ENCODE measurements around the gene TBCD.
"Not testable (repeated sequence)": the region's sequence is repeated elsewhere in the genome, so short reads cannot be mapped to it uniquely, and the experiment has no call there.

The TBCD gene

DNA sequence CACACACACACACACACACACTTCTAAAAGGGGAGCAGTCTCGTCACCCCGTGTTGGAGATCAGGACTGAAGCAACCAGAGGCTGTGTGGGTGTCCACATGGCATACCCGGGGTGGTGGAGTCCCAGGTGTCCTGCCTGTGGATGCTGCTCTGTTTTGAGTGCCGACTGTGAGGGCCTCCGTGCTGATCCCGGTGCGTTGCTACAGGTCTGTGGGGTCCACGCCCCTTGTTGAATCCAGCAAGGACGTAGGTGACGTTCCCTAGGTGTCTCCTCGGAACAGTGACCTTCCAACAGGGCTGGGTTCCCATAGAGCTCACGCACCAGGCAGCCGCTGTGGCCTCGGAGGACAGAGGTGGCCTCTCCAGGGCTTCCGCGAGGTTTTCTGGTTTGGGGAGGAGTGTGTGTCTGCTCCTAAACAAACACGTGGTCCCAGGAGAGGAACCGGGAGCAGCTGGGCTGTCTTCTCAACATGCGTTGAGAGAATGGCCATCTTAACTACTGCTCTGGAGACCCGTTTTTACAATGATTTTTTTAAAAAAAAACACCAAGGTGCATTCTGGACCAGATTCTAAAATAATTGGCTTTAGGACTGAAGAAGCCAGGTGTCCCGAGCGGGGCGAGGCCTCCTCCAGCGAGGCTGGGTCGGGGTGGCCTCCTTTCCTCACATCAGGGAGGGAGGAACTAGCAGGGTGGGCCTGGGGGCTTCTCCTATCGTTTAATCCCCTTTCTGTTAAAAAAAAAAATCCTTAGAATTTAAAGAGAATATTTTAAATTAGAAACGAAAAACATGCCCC lies 188.6 kb downstream of the TBCD start:
- DNase-seq (ENCODE audit: low read depth), result no peak

DNA sequence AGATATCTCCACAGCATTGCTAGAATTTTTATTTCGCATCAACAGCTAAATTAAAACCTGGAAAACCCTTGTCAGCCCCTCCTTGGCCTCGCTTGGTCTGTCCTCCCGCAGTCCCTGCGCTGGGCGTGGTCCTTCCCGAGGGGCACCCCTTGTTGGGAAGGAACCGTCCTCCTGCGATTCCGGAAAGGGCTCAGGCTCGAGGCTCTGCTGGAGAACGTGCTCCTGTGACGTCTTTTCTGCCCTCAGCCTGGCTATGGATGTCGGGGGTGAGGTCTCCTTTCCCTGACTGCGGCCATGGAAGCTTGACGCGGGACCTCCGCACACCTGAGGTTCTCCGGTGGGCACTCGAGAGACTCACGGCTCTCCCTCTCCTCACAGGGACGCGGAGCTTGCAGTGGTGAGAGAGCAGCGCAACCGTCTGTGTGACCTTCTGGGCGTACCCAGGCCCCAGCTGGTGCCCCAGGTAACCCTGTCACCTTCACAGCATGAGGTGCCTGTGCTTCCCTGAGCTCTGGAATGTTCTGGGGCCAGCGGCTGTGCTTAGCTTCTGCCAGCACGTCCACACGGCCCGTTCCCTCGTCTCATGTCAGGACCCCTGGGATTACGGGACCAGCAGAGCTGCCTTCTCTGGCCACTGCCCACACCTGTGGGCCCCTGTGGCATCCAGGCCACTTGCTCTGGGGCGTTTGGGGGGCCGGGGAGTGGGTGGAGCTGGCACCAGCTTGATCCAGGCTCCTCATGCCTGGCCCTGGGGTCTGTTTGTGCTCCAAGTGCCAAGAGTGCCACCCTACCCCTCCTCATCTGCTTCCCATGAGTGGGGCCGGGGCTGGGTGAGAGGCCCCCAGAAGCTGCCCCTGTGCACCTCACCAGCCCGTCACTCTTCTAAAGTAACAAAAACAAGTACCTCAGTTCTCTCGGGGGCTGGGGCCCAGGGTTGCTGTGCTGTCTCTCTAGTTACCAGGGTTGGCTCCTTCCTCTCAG lies 189.4 kb downstream of the TBCD start:
- no peak for DNase-seq (ENCODE audit: low read depth)

DNA sequence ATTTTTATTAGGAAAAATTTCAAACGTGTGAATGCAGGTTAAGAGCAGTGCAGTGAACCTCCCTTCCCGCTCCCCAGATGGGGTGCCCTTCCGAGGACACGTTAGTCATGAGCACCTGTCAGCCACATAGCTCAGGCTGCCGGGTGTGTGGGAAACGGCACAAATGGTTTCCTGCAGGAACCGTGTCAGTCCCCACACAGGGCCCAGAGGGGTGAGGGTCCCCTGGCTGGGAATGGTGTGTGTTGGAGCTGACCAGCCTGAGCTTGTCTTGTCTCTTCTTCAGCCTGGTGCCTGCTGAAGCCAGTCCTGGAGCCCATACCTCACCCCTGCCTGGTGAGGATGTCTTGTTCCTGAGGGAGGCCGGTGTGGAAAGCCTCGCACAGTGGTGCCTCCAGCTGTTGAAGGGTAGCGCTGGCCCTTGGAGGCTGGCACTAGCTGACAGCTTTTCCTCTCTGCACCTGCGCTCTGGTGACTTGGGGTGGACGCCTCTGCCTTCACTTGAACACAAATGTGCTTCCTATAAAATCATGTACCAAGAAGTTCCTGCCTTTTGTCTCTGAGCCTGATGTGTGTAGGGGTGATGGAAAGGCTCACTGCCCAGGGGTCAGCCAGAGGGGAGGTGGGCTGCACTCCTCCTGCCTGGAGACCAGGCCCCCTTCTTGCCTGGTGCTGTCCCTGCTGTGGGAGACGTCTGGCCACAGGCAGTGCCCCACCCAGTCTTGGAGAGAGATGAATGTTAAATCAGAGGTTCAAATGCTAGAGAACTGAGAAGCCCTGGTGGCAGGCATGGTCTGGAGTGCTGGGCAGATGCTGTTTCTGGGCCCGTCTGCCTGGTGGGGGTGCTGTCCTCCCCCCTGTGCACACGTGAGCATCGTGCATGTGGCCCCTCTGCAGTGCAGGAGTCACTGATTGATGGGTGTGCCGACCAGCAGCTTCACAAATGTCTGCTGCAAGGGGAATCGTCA lies 190.6 kb downstream of the TBCD start:
- DNase-seq (ENCODE audit: low read depth), result no peak

DNA sequence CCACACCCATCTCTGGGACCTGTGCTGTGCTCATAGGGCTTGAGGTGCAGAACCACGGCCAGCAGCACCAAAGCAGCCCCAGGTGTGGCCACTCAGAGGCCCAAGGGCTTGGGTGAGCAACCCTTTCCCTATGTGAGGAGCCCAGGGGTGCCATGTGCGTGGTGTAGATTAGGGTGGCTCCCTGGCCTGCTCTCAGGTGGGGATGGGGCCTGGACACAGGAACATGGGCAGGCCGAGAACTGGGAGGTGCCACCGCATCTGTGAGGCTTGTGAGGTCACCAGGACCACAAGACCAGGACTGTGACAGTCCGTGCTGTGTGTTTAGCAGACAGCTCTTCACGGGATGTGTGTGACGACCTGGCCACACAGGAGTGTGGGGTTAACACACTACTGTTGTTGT lies 191.5 kb downstream of the TBCD start:
- DNase-seq (ENCODE audit: low read depth), result no peak

DNA sequence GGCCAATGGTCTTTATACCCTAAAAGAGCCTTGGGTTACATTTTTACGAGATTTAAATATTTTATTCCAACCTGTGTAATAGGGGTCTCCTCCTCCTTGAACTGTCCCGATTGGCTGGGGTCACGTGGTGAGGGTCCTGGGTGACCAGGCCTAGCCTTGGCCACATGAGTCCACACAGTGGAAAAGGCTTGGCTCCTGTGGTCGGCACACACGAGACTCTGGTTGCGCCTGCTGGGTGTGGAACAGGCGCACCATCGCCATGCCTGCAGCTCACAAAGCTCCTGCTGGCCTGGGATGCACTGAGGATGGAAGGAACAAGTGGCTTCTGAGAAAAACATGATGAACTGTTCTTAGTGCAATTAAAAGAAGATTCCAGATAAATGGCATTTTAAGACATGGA lies 191.9 kb downstream of the TBCD start:
- no peak for DNase-seq (ENCODE audit: low read depth)

DNA sequence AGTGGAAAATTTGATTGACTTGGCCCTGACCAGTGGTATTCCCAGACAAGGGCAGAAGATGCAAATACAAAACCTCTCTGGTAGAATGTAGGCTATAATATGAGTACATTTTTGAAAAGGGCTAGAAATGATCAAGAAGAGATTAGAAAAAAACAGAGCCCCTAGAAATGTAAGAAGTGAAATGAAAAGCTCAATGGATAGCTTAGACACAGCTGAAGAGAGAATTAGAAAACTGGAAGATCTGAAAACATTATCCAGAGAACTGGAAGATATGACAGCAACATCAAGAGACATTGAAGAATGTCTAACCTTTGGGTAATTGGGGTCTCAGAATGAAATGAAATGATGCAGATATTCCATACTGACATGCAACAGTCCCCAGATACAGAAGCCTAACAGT lies 193.1 kb downstream of the TBCD start:
- DNase-seq (ENCODE audit: low read depth), result no peak

DNA sequence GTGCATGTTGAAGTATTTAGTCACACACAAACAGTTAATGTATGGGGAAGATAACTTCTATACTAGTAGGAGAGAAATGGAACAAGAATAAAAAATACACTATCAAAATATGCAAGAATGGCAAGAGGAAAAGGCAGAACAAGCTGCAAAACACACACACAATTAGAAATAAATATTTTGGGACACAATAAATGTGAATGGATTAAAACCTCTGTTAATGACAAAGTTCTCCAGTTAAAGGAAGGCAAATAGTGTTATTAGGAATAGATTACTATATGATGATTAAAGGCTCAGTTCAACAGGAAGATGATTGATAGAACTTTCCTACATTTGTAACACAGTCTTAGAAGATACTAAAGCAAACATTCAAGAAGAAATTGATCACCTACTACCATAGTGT lies 194.2 kb downstream of the TBCD start:
- DNase-seq (ENCODE audit: low read depth), result no peak

DNA sequence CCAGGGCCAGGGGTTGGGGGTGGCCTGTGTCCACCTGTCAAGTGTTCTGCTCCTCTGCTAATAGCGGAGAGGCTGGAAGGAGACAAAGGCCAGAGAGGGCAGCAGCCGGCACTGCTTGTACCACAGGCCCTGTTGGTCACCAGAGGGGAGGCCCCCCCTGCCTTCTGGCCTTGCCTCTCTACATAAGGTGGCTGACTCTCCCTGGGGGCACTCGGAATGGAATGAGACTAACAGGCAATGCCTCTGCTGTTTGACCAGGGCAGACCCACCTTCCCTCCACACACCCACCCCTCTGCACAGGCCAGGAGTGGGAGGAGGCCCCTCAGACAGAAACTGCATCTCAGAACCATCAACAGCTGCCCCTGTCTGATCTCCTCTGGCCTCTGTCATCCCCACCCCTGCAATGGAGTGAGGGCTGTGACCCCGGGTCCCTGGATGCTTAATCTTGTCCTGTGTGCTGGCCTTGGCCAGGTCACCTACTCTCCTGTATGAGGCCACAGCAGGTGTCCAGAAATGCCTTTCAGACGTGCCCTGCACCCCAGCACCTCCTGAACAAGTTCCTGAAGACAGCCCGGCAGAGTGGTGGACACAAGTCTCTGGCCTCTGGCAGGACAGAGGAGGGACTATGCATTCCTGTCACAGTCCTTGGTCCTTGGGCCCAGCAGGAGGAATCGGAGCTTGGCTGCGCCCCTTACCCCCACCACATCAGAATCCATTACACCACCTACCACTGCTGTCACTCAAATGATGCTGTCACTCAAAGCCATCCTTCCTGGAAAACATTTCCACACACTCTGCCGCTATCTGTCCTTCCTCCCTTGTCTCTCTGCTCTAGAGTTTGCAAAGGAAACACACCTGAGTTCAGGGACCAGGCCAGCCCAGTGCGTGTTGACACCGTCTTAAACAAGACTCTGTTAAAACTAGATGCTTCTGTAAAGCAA lies 195.5 kb downstream of the TBCD start:
- DNase-seq (ENCODE audit: low read depth), result no peak

DNA sequence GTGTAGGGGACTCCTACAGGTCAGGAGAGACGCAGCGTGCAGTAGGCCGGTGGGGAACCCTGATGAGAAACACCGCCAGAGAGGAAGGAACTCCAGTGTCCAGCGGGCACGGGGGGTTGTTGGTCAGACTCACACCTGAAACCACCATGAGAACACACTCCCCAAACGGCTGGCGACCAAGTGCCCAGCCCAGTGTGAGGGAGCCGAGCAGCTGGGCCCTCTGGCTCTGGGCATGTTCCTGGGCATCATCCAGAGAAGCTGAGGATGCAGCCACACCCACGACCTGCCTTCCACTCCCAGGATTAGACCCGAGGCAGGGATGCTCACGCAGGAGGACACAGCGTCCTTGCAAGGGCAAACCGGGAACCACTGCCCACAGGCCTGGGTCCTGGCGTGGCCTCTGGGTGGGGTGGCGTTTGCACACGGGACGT lies 196.2 kb downstream of the TBCD start:
- DNase-seq (ENCODE audit: low read depth), result no peak

DNA sequence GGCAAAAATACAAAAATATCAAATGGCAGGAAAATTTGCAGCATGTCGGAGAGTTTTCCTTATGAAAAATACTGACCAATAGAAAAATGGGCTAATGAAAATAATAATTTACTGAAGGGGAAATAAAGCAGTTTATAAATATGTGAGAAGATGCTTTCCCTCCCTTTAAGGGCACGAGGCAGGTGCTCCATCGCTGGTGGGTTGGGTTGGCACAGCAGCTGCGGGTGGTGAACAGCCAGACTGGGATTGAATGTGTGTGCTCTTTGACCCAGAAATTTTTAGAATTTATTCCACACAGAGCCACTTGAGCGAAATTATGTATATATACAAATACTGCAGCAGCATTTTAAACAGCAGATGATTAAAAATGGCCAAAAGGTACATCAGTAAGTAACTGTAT lies 197.1 kb downstream of the TBCD start:
- DNase-seq (ENCODE audit: low read depth), result no peak

DNA sequence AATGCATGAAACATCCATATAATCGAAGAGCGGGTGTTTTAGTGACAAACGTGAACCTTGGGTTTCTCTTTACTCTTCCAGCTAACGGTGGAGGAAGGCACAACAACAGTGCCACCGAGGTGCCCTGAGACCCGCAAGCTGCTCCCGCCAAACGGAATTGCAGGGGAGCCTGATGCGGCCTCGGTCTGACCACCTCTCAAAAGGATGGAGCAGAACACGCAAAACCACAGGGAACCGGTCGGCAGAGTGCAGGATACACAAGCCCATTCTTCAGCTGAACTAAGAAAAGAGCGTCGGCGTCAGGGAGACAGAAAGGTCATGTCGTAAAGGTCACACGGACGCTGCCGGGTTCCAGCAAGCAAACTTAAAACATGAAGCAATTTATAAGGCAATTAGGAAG lies 197.5 kb downstream of the TBCD start:
- no peak for DNase-seq (ENCODE audit: low read depth)

DNA sequence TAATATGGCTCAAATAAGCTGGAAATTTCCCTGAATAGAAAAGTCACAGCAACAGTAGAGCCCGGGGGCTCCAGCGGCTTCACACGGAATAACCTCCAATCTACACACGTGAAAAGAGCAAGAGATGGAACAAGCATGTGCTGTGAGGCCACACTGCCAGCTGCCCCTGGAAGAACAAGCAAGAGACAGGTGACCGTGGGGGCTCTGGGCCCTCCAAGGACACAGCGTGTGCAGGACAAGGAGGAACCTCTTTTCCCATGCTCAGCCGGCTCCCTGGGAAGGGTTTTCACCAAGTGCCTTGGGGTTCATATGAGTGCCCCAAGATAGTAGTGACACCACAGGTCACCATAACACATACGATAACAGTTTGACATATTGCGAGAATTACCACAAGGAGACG lies 198.1 kb downstream of the TBCD start:
- DNase-seq (ENCODE audit: low read depth), result no peak

DNA sequence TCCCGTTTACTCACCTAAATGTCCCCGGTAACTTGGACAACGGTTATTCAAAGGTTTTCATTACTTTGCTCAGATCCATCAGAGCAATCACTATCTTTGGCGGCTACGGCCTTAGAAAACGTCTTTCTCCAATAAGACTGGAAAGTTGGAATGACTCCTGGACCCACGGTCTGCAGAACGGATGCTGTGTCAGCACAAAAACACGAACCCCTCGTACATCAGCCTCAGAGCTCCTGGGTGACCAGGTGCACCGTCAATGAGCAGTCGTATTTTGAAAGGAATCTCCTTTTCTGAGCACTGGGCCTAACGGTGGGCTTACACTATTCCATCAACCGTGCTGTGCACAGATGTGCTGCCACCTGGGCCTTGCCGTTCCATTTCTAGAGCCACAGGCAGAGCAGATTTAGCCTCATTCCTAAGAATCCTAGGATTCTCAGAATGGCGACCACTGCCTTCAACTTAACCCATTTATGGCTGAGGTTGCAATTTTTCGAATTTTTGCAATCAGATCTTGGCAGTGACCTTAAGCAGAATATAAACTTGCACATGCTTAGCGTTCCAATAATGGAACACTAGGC lies 198.7 kb downstream of the TBCD start:
- DNase-seq (ENCODE audit: low read depth), result no peak

DNA sequence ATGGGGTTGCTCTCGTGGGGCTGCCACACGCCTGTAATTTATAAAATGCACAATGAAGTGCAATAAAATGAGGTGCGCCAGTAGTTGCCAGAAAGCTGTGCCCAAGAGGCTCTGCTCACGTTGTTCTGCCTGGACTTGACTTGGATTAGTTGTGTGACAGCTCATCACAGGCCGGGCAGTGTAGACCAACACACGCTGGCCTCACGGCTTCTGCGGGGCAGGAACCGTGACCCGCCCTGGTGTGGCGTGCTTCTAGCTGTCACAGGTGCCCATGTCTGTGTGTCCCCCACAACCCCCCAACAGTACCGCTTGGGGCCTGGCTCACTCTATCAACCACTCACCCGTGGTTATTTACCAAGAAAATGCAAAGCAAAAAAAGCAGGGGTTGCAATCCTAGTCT lies 200.2 kb downstream of the TBCD start:
- no peak for DNase-seq (ENCODE audit: low read depth)

DNA sequence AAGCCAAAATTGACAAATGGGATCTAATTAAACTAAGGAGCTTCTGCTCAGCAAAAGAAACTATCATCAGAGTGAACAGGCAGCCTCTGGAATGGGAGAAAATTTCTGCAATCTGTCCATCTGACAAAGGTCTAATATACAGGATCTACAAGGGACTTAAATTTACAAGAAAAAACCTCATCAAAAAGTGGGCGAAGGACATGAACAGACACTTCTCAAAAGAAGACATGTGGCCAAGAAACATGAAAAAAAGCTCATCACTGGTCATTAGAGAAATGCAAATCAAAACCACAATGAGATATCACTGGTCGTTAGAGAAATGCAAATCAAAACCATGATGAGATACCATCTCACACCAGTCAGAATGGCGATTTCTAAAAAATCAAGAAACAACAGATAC lies 203.2 kb downstream of the TBCD start:
- not testable (repeated sequence) for DNase-seq (ENCODE audit: low read depth)

DNA sequence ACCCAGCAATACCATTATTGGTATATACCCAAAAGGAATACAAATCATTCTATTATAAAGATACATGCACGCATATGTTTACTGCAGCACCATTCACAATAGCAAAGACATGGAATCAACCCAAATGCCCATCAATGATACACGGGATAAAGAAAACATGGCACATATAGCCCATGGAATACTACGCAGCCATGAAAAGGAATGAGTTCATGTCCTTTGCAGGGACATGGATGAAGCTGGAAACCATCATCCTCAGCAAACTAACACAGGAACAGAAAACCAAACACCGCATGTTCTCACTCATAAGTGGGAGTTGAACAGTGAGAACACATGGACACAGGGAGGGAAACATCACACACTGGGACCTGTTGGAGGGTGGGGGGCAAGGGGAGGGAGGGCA lies 203.8 kb downstream of the TBCD start:
- not testable (repeated sequence) for DNase-seq (ENCODE audit: low read depth)

DNA sequence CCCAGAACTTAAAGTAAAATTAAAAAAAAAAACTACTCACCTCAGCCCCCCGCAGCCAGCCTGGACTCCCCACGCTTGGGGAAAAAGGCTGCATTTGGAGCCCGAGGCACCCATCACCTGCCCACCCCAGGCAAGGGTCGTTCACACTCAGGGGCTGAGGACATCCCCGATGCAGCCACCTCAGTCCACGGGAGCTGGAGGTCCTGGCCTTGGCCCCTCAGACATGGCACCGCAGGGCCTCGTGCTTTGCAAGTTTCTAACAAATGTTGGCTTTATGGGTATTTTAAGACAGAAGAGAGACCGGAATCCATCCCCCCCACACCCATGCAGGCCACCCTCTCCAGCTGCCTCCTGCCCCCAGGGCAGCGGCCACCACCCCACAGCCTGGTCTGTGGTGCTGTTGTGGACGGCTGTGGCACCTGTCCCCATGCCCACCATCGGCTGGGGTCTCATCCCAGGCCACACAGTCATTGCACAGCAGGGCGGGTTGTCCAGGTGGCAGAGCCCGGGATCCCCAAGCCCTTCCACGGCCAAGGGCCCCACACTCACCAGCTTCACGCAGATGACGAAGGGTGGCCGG lies 204.4 kb downstream of the TBCD start:
- no peak for DNase-seq (ENCODE audit: low read depth)

DNA sequence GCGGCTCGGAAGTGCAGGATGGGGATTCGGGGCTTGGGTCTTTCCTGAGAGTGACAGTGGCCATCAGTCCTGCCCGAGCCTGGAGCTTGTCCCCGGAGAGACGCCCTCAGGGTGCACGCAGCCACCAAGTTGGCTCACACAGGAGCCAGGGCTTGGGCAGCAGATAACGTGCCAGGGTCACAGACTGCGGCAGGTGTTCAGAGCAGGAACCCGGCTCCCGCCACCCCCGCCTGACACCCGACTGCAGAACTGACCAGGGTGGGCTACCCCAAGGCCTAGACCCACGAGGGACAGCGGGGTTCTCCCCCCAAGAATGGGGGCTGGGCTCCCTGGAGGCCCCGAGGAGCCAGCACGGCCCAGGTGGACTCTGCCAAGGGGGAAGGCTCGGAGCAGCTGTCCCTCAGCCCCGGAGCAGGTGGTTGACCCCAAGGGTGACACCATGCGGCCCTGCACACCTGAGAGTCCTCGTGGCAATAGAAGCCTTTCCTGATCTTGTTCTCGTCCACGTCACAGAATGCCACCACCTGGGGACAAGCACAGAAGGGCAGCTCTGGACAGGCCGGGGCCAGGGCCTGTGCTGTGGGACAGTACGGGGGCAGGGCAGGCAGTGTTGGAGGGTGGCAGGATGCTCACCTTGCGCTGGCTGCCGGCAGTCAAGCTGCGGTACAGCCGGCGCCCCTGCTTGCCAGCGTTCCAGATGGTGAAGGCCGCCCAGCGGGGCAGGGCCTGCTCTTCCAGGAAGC lies 205.0 kb downstream of the TBCD start:
- no peak for DNase-seq (ENCODE audit: low read depth)

DNA sequence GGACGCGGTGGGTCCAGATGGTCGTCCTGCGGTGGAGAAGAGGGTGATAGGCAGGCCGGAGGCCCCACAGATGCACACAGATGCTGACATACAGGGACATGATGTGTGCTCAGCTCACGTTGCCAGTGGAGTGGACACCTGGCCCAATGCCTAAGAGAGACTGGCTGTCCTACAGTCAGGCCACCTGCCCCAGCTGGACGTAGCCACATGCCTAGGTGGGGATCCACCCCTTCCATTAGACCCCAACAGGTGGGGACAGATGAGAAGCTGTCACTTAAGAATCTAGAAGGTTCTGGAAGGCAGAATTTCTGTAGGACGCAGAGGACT lies 205.6 kb downstream of the TBCD start:
- DNase-seq (ENCODE audit: low read depth), result no peak
